HepG2 (cell line): Measurements from ENCODE around the gene KLF3. TPM values are rescaled to one million over a fixed set of nuclear protein-coding genes. Genes with fewer than 3 reads are reported as not detected.

ENCODE experiments used
- ATAC-seq: fragments of 200-7000 bp; cut with Tn5 transposase; 3 replicates; pipeline ENCODE4 v1.9.1; 2020; ENCODE audit warnings: mild to moderate bottlenecking, moderate library complexity
- BruUV-seq: library from RNA; stranded (reverse); fragments of 400-500 nt; replicated peaks from 2 replicates; lab custom pipeline; 2021; lab: Mats Ljungman, UMichigan
- CTCF ChIA-PET: fragments of 300-600 bp; formaldehyde crosslinking; extraction: SDS; loops from one replicate; lab custom pipeline; 2021; ENCODE audit warnings: low total read pairs, inconsistent platforms, low intra/inter-chr PET ratio; lab: Yijun Ruan, JAX
- POLR2A ChIA-PET: fragments of 350-600 bp; sonication (Branson Sonifier 250); formaldehyde crosslinking; loops from one replicate; lab custom pipeline; 2020; ENCODE audit warnings: antibody characterized with exemption, inconsistent platforms; lab: Yijun Ruan, JAX
- DNase-seq: peaks from one replicate; pipeline ENCODE4 v3.0.0-alpha.2; 2015; ENCODE audit warnings: low spot score
- FAIRE-seq: peaks from 3 replicates; lab custom pipeline; 2011; peaks lifted over from hg19 to GRCh38; lab: Jason Lieb, UNC
- H2AFZ ChIP-seq: one replicate; pipeline ENCODE4 v1.6.1; 2011; ENCODE audit warnings: low read length, inconsistent platforms
- H3K27ac ChIP-seq: fragments of 300-600 bp; 3 replicates; pipeline ENCODE4 v1.8.0; 2011; ENCODE audit warnings: mixed run types, mild to moderate bottlenecking, mixed read lengths, low read length, inconsistent platforms; ENCODE audit not compliant: insufficient read depth; ENCODE audit errors: extremely low read length
- H3K27me3 ChIP-seq, 2 experiments: fragments of 200-600 bp in 1 of 2; 2 replicates in 1 of 2; 3 replicates in 1 of 2; pipeline versions ENCODE4 v1.6.0 to v1.8.0; 2011; ENCODE audit warnings: low read length in 2 of 2, mild to moderate bottlenecking in 2 of 2, moderate library complexity in 2 of 2, inconsistent platforms in 1 of 2; ENCODE audit not compliant: insufficient read depth in 2 of 2, control insufficient read depth in 1 of 2
- H3K36me3 ChIP-seq, 2 experiments: fragments of 200-600 bp in 1 of 2; replicated peaks in 1 of 2; 2 replicates in 1 of 2; 3 replicates in 1 of 2; pipeline versions ENCODE4 v1.5.1 to v1.8.0; 2011; ENCODE audit warnings: low read length in 2 of 2, inconsistent platforms in 1 of 2; ENCODE audit not compliant: insufficient read depth in 2 of 2, control insufficient read depth in 1 of 2
- H3K4me1 ChIP-seq: 2 replicates; pipeline ENCODE4 v1.5.1; 2012; ENCODE audit warnings: low read length, inconsistent platforms; ENCODE audit not compliant: insufficient read depth
- H3K4me2 ChIP-seq: 2 replicates; pipeline ENCODE4 v1.6.0; 2011; ENCODE audit warnings: low read depth, low read length, inconsistent platforms
- H3K4me3 ChIP-seq, 3 experiments: fragments of 200-600 bp in 1 of 3; sonication (generic), shearing (Covaris generic) in 1 of 3; replicated peaks in 1 of 3; 2 replicates each; pipeline ENCODE4 v1.5.1; 2011 to 2016; ENCODE audit warnings: low read length in 3 of 3, inconsistent platforms in 2 of 3, low read depth in 2 of 3, mild to moderate bottlenecking in 2 of 3, control low read depth in 1 of 3, mixed read lengths in 1 of 3; ENCODE audit not compliant: insufficient read depth in 1 of 3
- H3K79me2 ChIP-seq: one replicate; pipeline ENCODE4 v1.6.1; 2011; ENCODE audit warnings: low read length, inconsistent platforms; ENCODE audit not compliant: insufficient read depth
- H3K9ac ChIP-seq: 2 replicates; pipeline ENCODE4 v1.6.0; 2011; ENCODE audit warnings: mild to moderate bottlenecking, low read depth, low read length, inconsistent platforms; ENCODE audit not compliant: insufficient read depth
- H3K9me3 ChIP-seq: 2 replicates; pipeline ENCODE4 v1.5.1; 2012; ENCODE audit warnings: mild to moderate bottlenecking, low read length
- H4K20me1 ChIP-seq: 2 replicates; pipeline ENCODE4 v1.6.0; 2011; ENCODE audit warnings: inconsistent platforms, mild to moderate bottlenecking, low read length, moderate library complexity; ENCODE audit not compliant: insufficient read depth
- CREB1 ChIP-seq, 2 experiments: fragments of 450-650 bp in 1 of 2; IDR thresholded peaks; 2 replicates each; pipeline ENCODE4 v1.6.1; 2016 to 2017; ENCODE audit warnings: control low read depth in 1 of 2, mild to moderate bottlenecking in 1 of 2, missing compliant biosample characterization in 1 of 2, missing genetic modification characterization in 1 of 2
- IKZF1 ChIP-seq: fragments of 450-650 bp; IDR thresholded peaks from 2 replicates; pipeline ENCODE4 v1.7.1; 2016
- ISL2 ChIP-seq: sonication (generic); formaldehyde crosslinking; IDR thresholded peaks from 2 replicates; pipeline ENCODE4 v1.5.0; 2020; ENCODE audit warnings: missing genetic modification reagents
- JUND ChIP-seq: sonication (generic); formaldehyde crosslinking; IDR thresholded peaks from 2 replicates; pipeline ENCODE4 v1.8.0; 2022; ENCODE audit warnings: mild to moderate bottlenecking, missing genetic modification reagents
- MXD3 ChIP-seq: IDR thresholded peaks from 2 replicates; pipeline ENCODE4 v1.6.1; 2016; ENCODE audit warnings: mild to moderate bottlenecking, missing biosample characterization, missing genetic modification reagents
- NFKB2 ChIP-seq: sonication (generic); formaldehyde crosslinking; IDR thresholded peaks from 2 replicates; pipeline ENCODE4 v1.4.0; 2020; ENCODE audit warnings: missing genetic modification reagents, borderline replicate concordance
- PBX3 ChIP-seq: sonication (generic); formaldehyde crosslinking; IDR thresholded peaks from 2 replicates; pipeline ENCODE4 v1.8.1; 2023; ENCODE audit warnings: missing genetic modification reagents, inconsistent platforms, borderline replicate concordance
- PLRG1 ChIP-seq: fragments of 450-650 bp; conservative IDR thresholded peaks from 2 replicates; pipeline ENCODE4 v1.6.1; 2016
- RBFOX2 ChIP-seq: fragments of 200-400 bp; formaldehyde crosslinking; IDR thresholded peaks from 2 replicates; pipeline ENCODE4 v1.6.1; 2017; ENCODE audit warnings: low read depth, mild to moderate bottlenecking, low read length
- THAP11 ChIP-seq: IDR thresholded peaks from 2 replicates; pipeline ENCODE4 v1.6.1; 2016; ENCODE audit warnings: missing biosample characterization, missing genetic modification reagents
- THAP9 ChIP-seq: sonication (generic); formaldehyde crosslinking; IDR thresholded peaks from 2 replicates; pipeline ENCODE4; 2020; ENCODE audit warnings: missing genetic modification reagents, mild to moderate bottlenecking, borderline replicate concordance
- TRIM22 ChIP-seq: fragments of 450-650 bp; IDR thresholded peaks from 2 replicates; pipeline ENCODE4 v1.6.1; 2017
- ZFP1 ChIP-seq: IDR thresholded peaks from 2 replicates; pipeline ENCODE4 v1.6.1; 2016
- ZNF296 ChIP-seq: sonication (generic); formaldehyde crosslinking; conservative IDR thresholded peaks from 2 replicates; pipeline ENCODE4 v1.5.0; 2020; ENCODE audit warnings: mild to moderate bottlenecking, missing genetic modification reagents
- ZNF468 ChIP-seq: sonication (generic); formaldehyde crosslinking; IDR thresholded peaks from 2 replicates; pipeline ENCODE4 v1.8.0; 2022; ENCODE audit warnings: mild to moderate bottlenecking, moderate library complexity, missing genetic modification reagents
- ZNF619 ChIP-seq: sonication (generic); formaldehyde crosslinking; IDR thresholded peaks from 2 replicates; pipeline ENCODE4 v1.4.0; 2020; ENCODE audit warnings: mild to moderate bottlenecking, missing genetic modification reagents
- ZNF839 ChIP-seq: sonication (generic); formaldehyde crosslinking; IDR thresholded peaks from 2 replicates; pipeline ENCODE4 v1.4.0; 2020; ENCODE audit warnings: missing genetic modification reagents, mild to moderate bottlenecking, borderline replicate concordance
- WGBS: methylation state at CpG from one replicate; pipeline ENCODE4 v1.1.6; 2017; ENCODE audit warnings: low lambda C conversion rate; 5-methylcytosine and 5-hydroxymethylcytosine counted together
- in situ Hi-C: cut with HindIII; loops from 2 replicates; pipeline ENCODE4 v1.10.0; 2017; ENCODE audit warnings: low pct_unique_long_range_greater_than_20kb; ENCODE audit not compliant: extremely low pct_ligation_motif_present
- intact Hi-C: fragments of 100-400 bp; cut with micrococcal nuclease; formaldehyde crosslinking; loops from one replicate; pipeline ENCODE4 v1.10.0; 2022; ENCODE audit not compliant: unreplicated experiment
- polyA plus RNA-seq, 8 experiments: library from polyadenylated mRNA; depleted of rRNA in 3 of 8; stranded (reverse) in 7 of 8; unstranded in 1 of 8; fragments of >200 nt; fragmentation: Illumina TruSeq in 4 of 8; extraction: Trizol in 4 of 8; gene quantifications; 2 replicates each; pipeline versions ENCODE4 v1.2.1 to v1.2.3, GENCODE V29; 2011 to 2016; ENCODE audit warnings: low read depth in 4 of 8, missing spikeins in 1 of 8, mixed read lengths in 1 of 8; ENCODE audit not compliant: insufficient read depth in 1 of 8
- total RNA-seq, 5 experiments: library from RNA; depleted of rRNA; stranded (reverse); fragments of >200 nt; fragmentation: Illumina TruSeq; extraction: Trizol; gene quantifications; 2 replicates each; pipeline ENCODE4 v1.2.3, GENCODE V29; 2016; ENCODE audit warnings: low read depth in 1 of 5

The KLF3 gene
- total and polyA plus RNA-seq, 2 of the 13 experiments (the other 11 are each of a cell fraction or from before 2014, with no cell fraction given): 29.1 to 37.8 TPM

GRCh38 chr4:38695809-38696208 is 31.8 kb downstream of the KLF3 start:
- Histone ChIP-seq H3K27me3 (no peaks in the 10 kb centered on the region), H3K79me2 (no peaks in the 10 kb centered on the region), H3K4me2 (no peak overlapping the region), H3K9ac (no peak overlapping the region), H3K36me3 (peaks cover 20 to 59% of the 10 kb centered on the region in 2 experiments), H3K4me1 (no peaks in the 10 kb centered on the region), H3K27ac (no peak overlapping the region), H3K9me3 (no peaks in the 10 kb centered on the region), H4K20me1 (peaks cover 4% of the 10 kb centered on the region; the same call in 1 of the 2 replicates), H2AFZ (no peak overlapping the region), H3K4me3 (no peak overlapping the region)
- DNase-seq (no peak), ATAC-seq (no peak), FAIRE-seq (no peak)
- BruUV-seq: no TSS peak
- WGBS: 97% methylated on average over 3 of the region's 3 CpGs
- no peak for TF ChIP-seq IKZF1
- TF ChIP-seq THAP9 (CRISPR knock-in tag): no peak
- TF ChIP-seq ZNF619 (CRISPR knock-in tag): no peak
- TF ChIP-seq MXD3 (CRISPR knock-in tag): no peak
- TF ChIP-seq ISL2 (CRISPR knock-in tag): no peak
- no peak for TF ChIP-seq NFKB2 (CRISPR knock-in tag)
- no peak for TF ChIP-seq ZFP1 (CRISPR knock-in tag)
- no peak for TF ChIP-seq THAP11 (CRISPR knock-in tag)
- no peak for TF ChIP-seq RBFOX2
- no peak for TF ChIP-seq ZNF468 (CRISPR knock-in tag)
- TF ChIP-seq ZNF839 (CRISPR knock-in tag): no peak
- TF ChIP-seq CREB1 (IDR thresholded peaks at IDR 0.05): no peak
- TF ChIP-seq CREB1 (CRISPR knock-in tag; IDR thresholded peaks at IDR 0.05): no peak
- no peak for TF ChIP-seq JUND (CRISPR knock-in tag)
- no peak for TF ChIP-seq TRIM22
- no peak for TF ChIP-seq ZNF296 (CRISPR knock-in tag)
- TF ChIP-seq PBX3 (CRISPR knock-in tag): no peak
- no peak for TF ChIP-seq PLRG1
- intact Hi-C loops (no loop called here), in situ Hi-C loops (no loop called here)
- ChIA-PET POLR2A (no interaction called here), CTCF (no interaction called here)
